Ascending aorta (tissue), 2 donors: ENCODE measurements around the gene ICE2. TPM values are rescaled to one million over a fixed set of nuclear protein-coding genes. Genes with fewer than 3 reads are reported as not detected.
A peak's percentile ranks its signal among the peaks of the same experiment; 100 is the strongest.
"Not testable (repeated sequence)": the region's sequence is repeated elsewhere in the genome, so short reads cannot be mapped to it uniquely, and the experiment has no call there.

Experiments used
- DNase-seq, 2 donors: peaks; one replicate each; pipeline ENCODE4 v3.0.0-alpha.2; 2019; ENCODE audit warnings: low spot score in 2 of 2
- H3K27ac ChIP-seq, 2 donors: fragments of 200-600 bp; sonication (generic); one replicate each; pipeline ENCODE4 v1.5.1; 2016 to 2017; ENCODE audit warnings: mild to moderate bottlenecking in 1 of 2
- H3K27me3 ChIP-seq: fragments of 200-600 bp; sonication (generic); one replicate; pipeline ENCODE4 v1.5.1; 2017
- H3K36me3 ChIP-seq, 2 donors: fragments of 200-600 bp; sonication (generic); one replicate each; pipeline ENCODE4 v1.5.1; 2016
- H3K4me1 ChIP-seq, 2 donors: fragments of 200-600 bp; sonication (generic); one replicate each; pipeline ENCODE4 v1.5.1; 2016 to 2017; ENCODE audit warnings: mild to moderate bottlenecking in 1 of 2
- H3K4me3 ChIP-seq, 2 donors: fragments of 200-600 bp; sonication (generic); one replicate each; pipeline ENCODE4 v1.5.1; 2016 to 2017; ENCODE audit warnings: mild to moderate bottlenecking in 1 of 2
- H3K9me3 ChIP-seq, 2 donors: fragments of 200-600 bp; sonication (generic); one replicate each; pipeline ENCODE4 v1.5.1; 2016
- CTCF ChIP-seq, 3 experiments: fragments of 200-600 bp in 2 of 3; fragments of 450-650 bp in 1 of 3; sonication (generic) in 2 of 3; IDR thresholded peaks; one replicate each; pipeline ENCODE4 v1.5.1; 2016 to 2019; ENCODE audit warnings: antibody characterized with exemption in 3 of 3, mild to moderate bottlenecking in 1 of 3, moderate library complexity in 1 of 3
- intact Hi-C: fragments of 100-400 bp; cut with DNase I; formaldehyde crosslinking; loops from one replicate; pipeline ENCODE4 v1.15.1; 2023
- total RNA-seq: library from RNA; depleted of rRNA; stranded (reverse); fragments of >200 nt; gene quantifications from one replicate; pipeline ENCODE4 v1.1.0, GENCODE V29; 2016

Gene ICE2
- total RNA-seq, 1 donor from 2014 or later: 45.1 TPM

- Histone ChIP-seq H3K27ac (no peak overlapping the region), H3K4me1 (peaks cover 4 to 15% of the 10 kb centered on the region in 2 donors), H3K4me3 (no peak overlapping the region), H3K27me3 (no peaks in the 10 kb centered on the region), H3K36me3 (no peaks in the 10 kb centered on the region), H3K9me3 (no peaks in the 10 kb centered on the region)
- no peak for DNase-seq
- intact Hi-C loops: no loop called here
- no peak for TF ChIP-seq CTCF (IDR thresholded peaks at IDR 0.05)
Observed at GRCh38 chr15:60407415-60407805, 71.5 kb downstream of the ICE2 start.

GRCh38 chr15:60406513-60407414 lies 72.2 kb downstream of the ICE2 start:
- Histone ChIP-seq H3K9me3 (no peaks in the 10 kb centered on the region), H3K4me1 (peaks cover 7 to 17% of the 10 kb centered on the region in 2 donors), H3K27ac (peak overlapping the region in 1 of 2 donors; percentile 16), H3K27me3 (no peaks in the 10 kb centered on the region), H3K36me3 (no peaks in the 10 kb centered on the region), H3K4me3 (no peak overlapping the region)
- no peak for TF ChIP-seq CTCF (IDR thresholded peaks at IDR 0.05)
- DNase-seq: no peak
- intact Hi-C loops: no loop called here

GRCh38 chr15:60405399-60405798 lies 73.5 kb downstream of the ICE2 start:
- Histone ChIP-seq H3K4me3 (no peak overlapping the region), H3K27me3 (no peaks in the 10 kb centered on the region), H3K36me3 (no peaks in the 10 kb centered on the region), H3K9me3 (no peaks in the 10 kb centered on the region), H3K27ac (no peak overlapping the region), H3K4me1 (peaks cover 7 to 23% of the 10 kb centered on the region in 2 donors)
- DNase-seq: no peak
- TF ChIP-seq CTCF (IDR thresholded peaks at IDR 0.05): no peak
- intact Hi-C loops: no loop called here

GRCh38 chr15:60404351-60404750 lies 74.6 kb downstream of the ICE2 start:
- H3K27me3 ChIP-seq, H3K4me3 ChIP-seq, H3K36me3 ChIP-seq, H3K27ac ChIP-seq, H3K9me3 ChIP-seq, DNase-seq, intact Hi-C loops: not testable (repeated sequence)
- H3K4me1 ChIP-seq: peaks cover 7 to 24% of the 10 kb centered on the region in 2 donors

GRCh38 chr15:60400944-60401343 lies 78.0 kb downstream of the ICE2 start:
- TF ChIP-seq CTCF (IDR thresholded peaks at IDR 0.05): no peak
- H3K9me3 ChIP-seq: no peaks in the 10 kb centered on the region
- no peaks in the 10 kb centered on the region for H3K36me3 ChIP-seq
- DNase-seq: no peak
- H3K4me3 ChIP-seq: no peak overlapping the region
- intact Hi-C loops: loop anchor here (2.0 kb wide), 1 partner anchor 26 kb away; no protein-coding TSS in a partner anchor
- no peaks in the 10 kb centered on the region for H3K27me3 ChIP-seq
- H3K4me1 ChIP-seq: peaks cover 7 to 21% of the 10 kb centered on the region in 2 donors
- peak overlapping the region; percentile 55 to 68 for H3K27ac ChIP-seq

- Histone ChIP-seq H3K4me1 (peaks cover 7 to 29% of the 10 kb centered on the region in 2 donors), H3K27ac (peak overlapping the region; percentile 55 to 74), H3K4me3 (peak overlapping the region in 1 of 2 donors; percentile 87), H3K36me3 (no peaks in the 10 kb centered on the region), H3K9me3 (no peaks in the 10 kb centered on the region), H3K27me3 (no peaks in the 10 kb centered on the region)
- intact Hi-C loops: loop anchor here (2.0 to 5.0 kb wide), 2 partner anchors 27 to 77 kb away; partner anchors contain the start of gene ICE2
- no peak for TF ChIP-seq CTCF (IDR thresholded peaks at IDR 0.05)
- DNase-seq: no peak
Observed at GRCh38 chr15:60399931-60400330, 79.0 kb downstream of the ICE2 start.
